GM10266 (cell line): ENCODE results near the gene ENKD1.
A peak's percentile ranks its signal among the peaks of the same experiment; 100 is the strongest.

Source experiments
- DNase-seq: peaks from one replicate; pipeline ENCODE4 v3.0.0; 2012; ENCODE audit errors: extremely low spot score
- TF ChIP-seq, protein P1 (sequence below): IDR thresholded peaks from 2 replicates; pipeline ENCODE4 v1.5.1; 2012; ENCODE audit warnings: mild to moderate bottlenecking, low read depth; ENCODE audit not compliant: control insufficient read depth, insufficient read depth; ENCODE audit errors: missing control alignments

ENKD1 gene

DNA sequence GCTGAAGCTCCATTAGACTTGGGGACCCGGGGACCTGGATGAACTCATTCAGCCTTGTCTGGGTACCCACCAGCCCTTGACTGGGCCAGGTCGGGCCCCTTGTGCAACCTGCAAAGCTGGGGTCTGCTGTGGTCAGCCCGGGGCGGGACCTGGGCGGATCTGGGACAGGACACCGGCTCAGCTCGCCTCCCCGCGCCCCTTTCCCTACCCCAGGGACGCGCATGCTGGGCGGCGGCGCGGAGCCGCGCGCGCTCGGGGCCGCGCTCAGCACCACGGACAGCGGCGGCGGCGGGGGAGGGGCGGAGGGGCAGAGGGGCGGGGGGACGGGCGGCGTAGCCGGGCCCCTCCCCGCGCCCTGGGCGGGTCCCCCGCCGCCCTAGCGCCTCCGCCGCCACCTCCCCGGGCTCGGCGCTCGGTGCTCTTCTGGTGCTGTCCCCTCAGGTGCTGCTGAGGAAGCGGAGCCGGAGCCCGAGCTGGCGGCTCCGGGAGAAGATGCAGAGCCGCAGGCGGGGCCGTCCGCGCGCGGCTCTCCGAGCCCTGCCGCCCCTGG is 13.9 kb downstream of the ENKD1 start:
- TF ChIP-seq, protein P1, sequence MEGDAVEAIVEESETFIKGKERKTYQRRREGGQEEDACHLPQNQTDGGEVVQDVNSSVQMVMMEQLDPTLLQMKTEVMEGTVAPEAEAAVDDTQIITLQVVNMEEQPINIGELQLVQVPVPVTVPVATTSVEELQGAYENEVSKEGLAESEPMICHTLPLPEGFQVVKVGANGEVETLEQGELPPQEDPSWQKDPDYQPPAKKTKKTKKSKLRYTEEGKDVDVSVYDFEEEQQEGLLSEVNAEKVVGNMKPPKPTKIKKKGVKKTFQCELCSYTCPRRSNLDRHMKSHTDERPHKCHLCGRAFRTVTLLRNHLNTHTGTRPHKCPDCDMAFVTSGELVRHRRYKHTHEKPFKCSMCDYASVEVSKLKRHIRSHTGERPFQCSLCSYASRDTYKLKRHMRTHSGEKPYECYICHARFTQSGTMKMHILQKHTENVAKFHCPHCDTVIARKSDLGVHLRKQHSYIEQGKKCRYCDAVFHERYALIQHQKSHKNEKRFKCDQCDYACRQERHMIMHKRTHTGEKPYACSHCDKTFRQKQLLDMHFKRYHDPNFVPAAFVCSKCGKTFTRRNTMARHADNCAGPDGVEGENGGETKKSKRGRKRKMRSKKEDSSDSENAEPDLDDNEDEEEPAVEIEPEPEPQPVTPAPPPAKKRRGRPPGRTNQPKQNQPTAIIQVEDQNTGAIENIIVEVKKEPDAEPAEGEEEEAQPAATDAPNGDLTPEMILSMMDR: no peak
- DNase-seq: peak; percentile 48

- TF ChIP-seq, protein P1: no peak
- peak; percentile 40 for DNase-seq
Observed at GRCh38 chr16:67651847-67652246, 14.7 kb downstream of the ENKD1 start.

DNA sequence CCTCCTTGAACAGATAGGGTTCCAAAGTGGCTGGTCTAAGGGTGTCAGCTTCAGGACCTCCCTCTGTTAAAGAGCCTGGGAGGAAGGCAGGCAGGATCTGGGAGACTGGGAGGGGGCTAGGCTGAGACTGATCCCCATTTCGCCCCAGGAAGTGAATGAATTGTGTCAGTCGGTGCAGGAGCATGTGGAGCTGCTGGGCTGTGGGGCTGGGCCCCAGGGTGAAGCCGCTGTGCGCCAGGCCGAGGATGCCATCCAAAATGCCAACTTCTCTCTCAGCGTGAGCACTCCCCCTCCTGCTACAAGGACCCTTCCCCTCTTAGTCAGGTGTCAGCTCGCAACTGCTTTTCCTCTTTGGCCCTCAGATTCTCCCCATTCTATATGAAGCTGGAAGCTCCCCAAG is 15.5 kb downstream of the ENKD1 start:
- DNase-seq: no peak
- TF ChIP-seq, protein P1: no peak

GRCh38 chr16:67650023-67650422 is 16.5 kb downstream of the ENKD1 start:
- DNase-seq: no peak
- TF ChIP-seq, protein P1: no peak

- TF ChIP-seq, protein P1: no peak
Observed at GRCh38 chr16:67649494-67649931, 17.0 kb downstream of the ENKD1 start.

GRCh38 chr16:67648764-67649407 is 17.7 kb downstream of the ENKD1 start:
- TF ChIP-seq, protein P1: no peak
- DNase-seq: peak; percentile 27

More at GRCh38 chr16:67649494-67649931, 17.0 kb downstream of the ENKD1 start:
- DNase-seq: no peak

GRCh38 chr16:67648088-67648763 is 18.3 kb downstream of the ENKD1 start:
- no peak for DNase-seq
- TF ChIP-seq, protein P1: no peak
